GM23338 (cell line): Measurements from ENCODE around the gene ZSCAN4. TPM values are rescaled to one million over a fixed set of nuclear protein-coding genes. Genes with fewer than 3 reads are reported as not detected.
A peak's percentile ranks its signal among the peaks of the same experiment; 100 is the strongest.

Experiments
- ATAC-seq: fragments of 200-7000 bp; cut with Tn5 transposase; 3 replicates; pipeline ENCODE4 v1.9.1; 2020
- DNase-seq: peaks from one replicate; pipeline ENCODE4 v3.0.0-alpha.2; 2015; ENCODE audit warnings: low spot score
- H2AFZ ChIP-seq: fragments of 200-600 bp; sonication (generic); 2 replicates; pipeline ENCODE4 v1.8.0; 2016; ENCODE audit warnings: antibody characterized with exemption, mild to moderate bottlenecking, moderate library complexity
- H3F3A ChIP-seq: fragments of 200-600 bp; sonication (generic); replicated peaks from 2 replicates; pipeline ENCODE4 v1.8.0; 2017; ENCODE audit warnings: antibody characterized with exemption, mixed run types, low read depth
- H3K27ac ChIP-seq: fragments of 200-600 bp; sonication (generic); 2 replicates; pipeline ENCODE4 v1.6.1; 2016; ENCODE audit warnings: low read depth
- H3K27me3 ChIP-seq: fragments of 200-600 bp; sonication (generic); 2 replicates; pipeline ENCODE4 v1.8.0; 2016; ENCODE audit warnings: mild to moderate bottlenecking, mixed run types, moderate library complexity; ENCODE audit not compliant: insufficient read depth
- H3K36me3 ChIP-seq: fragments of 200-600 bp; sonication (generic); 2 replicates; pipeline ENCODE4 v1.8.0; 2016; ENCODE audit warnings: mild to moderate bottlenecking; ENCODE audit not compliant: insufficient read depth
- H3K4me1 ChIP-seq: fragments of 200-600 bp; sonication (generic); 2 replicates; pipeline ENCODE4 v1.8.0; 2016; ENCODE audit warnings: mild to moderate bottlenecking, moderate library complexity; ENCODE audit not compliant: insufficient read depth
- H3K4me2 ChIP-seq: fragments of 200-600 bp; sonication (generic); 2 replicates; pipeline ENCODE4 v1.7.1; 2017; ENCODE audit warnings: mixed run types
- H3K4me3 ChIP-seq: fragments of 200-600 bp; sonication (generic); 2 replicates; pipeline ENCODE4 v1.6.1; 2016; ENCODE audit warnings: mixed run types
- H3K79me2 ChIP-seq: fragments of 200-600 bp; sonication (generic); replicated peaks from 2 replicates; pipeline ENCODE4 v1.8.0; 2017; ENCODE audit warnings: mild to moderate bottlenecking; ENCODE audit not compliant: insufficient read depth
- H3K9me2 ChIP-seq: fragments of 200-600 bp; sonication (generic); 2 replicates; pipeline ENCODE4 v1.8.0; 2017; ENCODE audit not compliant: insufficient read depth
- H4K20me1 ChIP-seq: fragments of 200-600 bp; sonication (generic); replicated peaks from 2 replicates; pipeline ENCODE4 v1.8.0; 2017; ENCODE audit warnings: mild to moderate bottlenecking; ENCODE audit not compliant: insufficient read depth
- H3K27ac Mint-ChIP-seq: 2 replicates; pipeline ENCODE4 v1.8.0; 2020; ENCODE audit warnings: inconsistent platforms, mild to moderate bottlenecking, moderate library complexity, mixed read lengths
- H3K27me3 Mint-ChIP-seq: 3 replicates; pipeline ENCODE4 v1.8.0; 2022; ENCODE audit warnings: low read depth, mild to moderate bottlenecking, moderate library complexity, mixed read lengths, inconsistent platforms; ENCODE audit not compliant: insufficient read depth, poor library complexity
- H3K36me3 Mint-ChIP-seq: 3 replicates; pipeline ENCODE4 v1.8.0; 2021; ENCODE audit warnings: low read depth, mild to moderate bottlenecking, inconsistent platforms, moderate library complexity, mixed read lengths
- H3K4me1 Mint-ChIP-seq: 3 replicates; pipeline ENCODE4 v1.8.0; 2020; ENCODE audit warnings: mild to moderate bottlenecking, inconsistent platforms, mixed read lengths
- H3K4me3 Mint-ChIP-seq: 3 replicates; pipeline ENCODE4 v1.8.0; 2021; ENCODE audit warnings: moderate library complexity, mild to moderate bottlenecking, inconsistent platforms, mixed read lengths
- H3K9me3 Mint-ChIP-seq: 3 replicates; pipeline ENCODE4 v1.8.0; 2020; ENCODE audit warnings: moderate library complexity, mild to moderate bottlenecking, inconsistent platforms, mixed read lengths
- CREB1 ChIP-seq: fragments of 250-450 bp; sonication (Bioruptor Pico); IDR thresholded peaks from 2 replicates; pipeline ENCODE4 v1.5.0; 2020; ENCODE audit warnings: low read depth, mild to moderate bottlenecking, moderate library complexity
- EZH2 ChIP-seq: fragments of 200-600 bp; sonication (generic); IDR thresholded peaks from one replicate; pipeline ENCODE4 v1.8.0; 2017; ENCODE audit warnings: antibody characterized with exemption, mild to moderate bottlenecking, low read depth; ENCODE audit not compliant: unreplicated experiment
- EZH2phosphoT487 ChIP-seq: fragments of 200-600 bp; sonication (generic); IDR thresholded peaks from one replicate; pipeline ENCODE4 v1.8.1; 2018; ENCODE audit warnings: antibody characterized with exemption; ENCODE audit not compliant: unreplicated experiment
- JUNB ChIP-seq: IDR thresholded peaks from one replicate; pipeline ENCODE4 v1.6.1; 2016; ENCODE audit warnings: antibody characterized with exemption; ENCODE audit not compliant: unreplicated experiment
- NANOG ChIP-seq: IDR thresholded peaks from 2 replicates; pipeline ENCODE4 v1.6.1; 2016; ENCODE audit warnings: antibody characterized with exemption, borderline replicate concordance
- POLR2AphosphoS5 ChIP-seq: IDR thresholded peaks from 2 replicates; pipeline ENCODE4 v1.6.1; 2016; ENCODE audit warnings: antibody characterized with exemption, low read depth
- STAT1 ChIP-seq: IDR thresholded peaks from one replicate; pipeline ENCODE4 v1.6.1; 2016; ENCODE audit warnings: antibody characterized with exemption; ENCODE audit not compliant: unreplicated experiment
- ZNF114 ChIP-seq: fragments of 250-450 bp; sonication (Bioruptor Pico); IDR thresholded peaks from 2 replicates; pipeline ENCODE4 v1.5.0; 2020; ENCODE audit warnings: mild to moderate bottlenecking, moderate library complexity
- ZNF331 ChIP-seq: fragments of 250-450 bp; sonication (Bioruptor Pico); IDR thresholded peaks from 2 replicates; pipeline ENCODE4 v1.5.0; 2020; ENCODE audit warnings: low read depth, mild to moderate bottlenecking, moderate library complexity
- polyA plus RNA-seq: library from polyadenylated mRNA; unstranded; fragments of >200 nt; fragmentation: Nextera tagmentation; extraction: Ambion mirVana; gene quantifications from 2 replicates; pipeline ENCODE4 v1.2.1, GENCODE V29; 2016
- total RNA-seq: library from RNA; depleted of rRNA; stranded (reverse); fragments of >200 nt; shearing (Covaris generic); gene quantifications from 2 replicates; pipeline ENCODE4 v1.2.3, GENCODE V29; 2014
- TF ChIP-seq, protein P1 (sequence below): IDR thresholded peaks from 2 replicates; pipeline ENCODE4 v1.6.1; 2016; ENCODE audit warnings: antibody characterized with exemption
- TF ChIP-seq, protein P2 (sequence below), 2 experiments: fragments of 200-600 bp in 1 of 2; sonication (generic) in 1 of 2; conservative IDR thresholded peaks; 2 replicates each; pipeline versions ENCODE4 v1.5.1 to v1.6.1; 2016 to 2017; ENCODE audit warnings: antibody characterized with exemption in 2 of 2, low read depth in 2 of 2, mild to moderate bottlenecking in 2 of 2, moderate library complexity in 1 of 2
- TF ChIP-seq, protein P3 (sequence below): IDR thresholded peaks from one replicate; pipeline ENCODE4 v1.6.1; 2018; ENCODE audit warnings: antibody characterized with exemption; ENCODE audit not compliant: unreplicated experiment

ZSCAN4 gene
- total and polyA plus RNA-seq, 2 experiments from 2014 or later = not detected

DNA sequence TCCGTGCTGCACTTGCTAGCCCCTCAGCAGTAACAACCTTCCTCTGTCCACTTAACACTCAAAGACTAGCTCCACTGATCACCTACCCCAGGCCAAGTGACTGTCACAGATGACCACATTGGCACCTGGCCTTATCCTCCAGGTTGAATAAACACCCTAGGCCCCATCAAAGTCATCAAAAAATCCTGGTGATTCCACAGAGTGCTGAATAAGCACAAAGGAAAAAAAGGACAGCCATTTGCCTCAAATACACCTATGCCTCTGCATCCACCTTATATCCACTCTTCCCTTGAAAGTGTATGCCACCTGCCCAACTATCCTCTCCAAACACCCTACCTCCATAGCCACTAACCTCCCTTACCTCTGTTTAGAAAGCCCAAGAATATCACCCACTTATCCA is 37.6 kb downstream of the ZSCAN4 start:
- peaks cover 60% of the 10 kb centered on the region for H3K79me2 ChIP-seq

More for the DNA sequence above, 37.6 kb downstream of the ZSCAN4 start:
- peak overlapping the region; percentile 2; the same call in 1 of the 3 replicates for H3K4me3 Mint-ChIP-seq
- peaks cover 17% of the 10 kb centered on the region for H3K36me3 ChIP-seq
- peaks cover 38% of the 10 kb centered on the region for H3K4me1 Mint-ChIP-seq
- peaks cover 63% of the 10 kb centered on the region for H3K36me3 Mint-ChIP-seq
- H3K27ac ChIP-seq = no peak overlapping the region
- peaks cover 13% of the 10 kb centered on the region for H3K9me3 Mint-ChIP-seq
- H3K4me3 ChIP-seq = no peak overlapping the region
- no peaks in the 10 kb centered on the region for H3F3A ChIP-seq
- peaks cover 12% of the 10 kb centered on the region for H3K27me3 Mint-ChIP-seq
- H2AFZ ChIP-seq = no peak overlapping the region
- TF ChIP-seq, protein P1, sequence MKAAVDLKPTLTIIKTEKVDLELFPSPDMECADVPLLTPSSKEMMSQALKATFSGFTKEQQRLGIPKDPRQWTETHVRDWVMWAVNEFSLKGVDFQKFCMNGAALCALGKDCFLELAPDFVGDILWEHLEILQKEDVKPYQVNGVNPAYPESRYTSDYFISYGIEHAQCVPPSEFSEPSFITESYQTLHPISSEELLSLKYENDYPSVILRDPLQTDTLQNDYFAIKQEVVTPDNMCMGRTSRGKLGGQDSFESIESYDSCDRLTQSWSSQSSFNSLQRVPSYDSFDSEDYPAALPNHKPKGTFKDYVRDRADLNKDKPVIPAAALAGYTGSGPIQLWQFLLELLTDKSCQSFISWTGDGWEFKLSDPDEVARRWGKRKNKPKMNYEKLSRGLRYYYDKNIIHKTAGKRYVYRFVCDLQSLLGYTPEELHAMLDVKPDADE = no peak
- TF ChIP-seq JUNB = no peak
- no peak for TF ChIP-seq NANOG
- no peak for TF ChIP-seq ZNF114 (CRISPR knock-in tag)
- TF ChIP-seq CREB1 (CRISPR knock-in tag) = no peak
- TF ChIP-seq, protein P2, sequence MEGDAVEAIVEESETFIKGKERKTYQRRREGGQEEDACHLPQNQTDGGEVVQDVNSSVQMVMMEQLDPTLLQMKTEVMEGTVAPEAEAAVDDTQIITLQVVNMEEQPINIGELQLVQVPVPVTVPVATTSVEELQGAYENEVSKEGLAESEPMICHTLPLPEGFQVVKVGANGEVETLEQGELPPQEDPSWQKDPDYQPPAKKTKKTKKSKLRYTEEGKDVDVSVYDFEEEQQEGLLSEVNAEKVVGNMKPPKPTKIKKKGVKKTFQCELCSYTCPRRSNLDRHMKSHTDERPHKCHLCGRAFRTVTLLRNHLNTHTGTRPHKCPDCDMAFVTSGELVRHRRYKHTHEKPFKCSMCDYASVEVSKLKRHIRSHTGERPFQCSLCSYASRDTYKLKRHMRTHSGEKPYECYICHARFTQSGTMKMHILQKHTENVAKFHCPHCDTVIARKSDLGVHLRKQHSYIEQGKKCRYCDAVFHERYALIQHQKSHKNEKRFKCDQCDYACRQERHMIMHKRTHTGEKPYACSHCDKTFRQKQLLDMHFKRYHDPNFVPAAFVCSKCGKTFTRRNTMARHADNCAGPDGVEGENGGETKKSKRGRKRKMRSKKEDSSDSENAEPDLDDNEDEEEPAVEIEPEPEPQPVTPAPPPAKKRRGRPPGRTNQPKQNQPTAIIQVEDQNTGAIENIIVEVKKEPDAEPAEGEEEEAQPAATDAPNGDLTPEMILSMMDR (conservative IDR thresholded peaks at IDR 0.05; ENCODE audit: low read depth in 2 of 2) = no peak
- TF ChIP-seq, protein P3, sequence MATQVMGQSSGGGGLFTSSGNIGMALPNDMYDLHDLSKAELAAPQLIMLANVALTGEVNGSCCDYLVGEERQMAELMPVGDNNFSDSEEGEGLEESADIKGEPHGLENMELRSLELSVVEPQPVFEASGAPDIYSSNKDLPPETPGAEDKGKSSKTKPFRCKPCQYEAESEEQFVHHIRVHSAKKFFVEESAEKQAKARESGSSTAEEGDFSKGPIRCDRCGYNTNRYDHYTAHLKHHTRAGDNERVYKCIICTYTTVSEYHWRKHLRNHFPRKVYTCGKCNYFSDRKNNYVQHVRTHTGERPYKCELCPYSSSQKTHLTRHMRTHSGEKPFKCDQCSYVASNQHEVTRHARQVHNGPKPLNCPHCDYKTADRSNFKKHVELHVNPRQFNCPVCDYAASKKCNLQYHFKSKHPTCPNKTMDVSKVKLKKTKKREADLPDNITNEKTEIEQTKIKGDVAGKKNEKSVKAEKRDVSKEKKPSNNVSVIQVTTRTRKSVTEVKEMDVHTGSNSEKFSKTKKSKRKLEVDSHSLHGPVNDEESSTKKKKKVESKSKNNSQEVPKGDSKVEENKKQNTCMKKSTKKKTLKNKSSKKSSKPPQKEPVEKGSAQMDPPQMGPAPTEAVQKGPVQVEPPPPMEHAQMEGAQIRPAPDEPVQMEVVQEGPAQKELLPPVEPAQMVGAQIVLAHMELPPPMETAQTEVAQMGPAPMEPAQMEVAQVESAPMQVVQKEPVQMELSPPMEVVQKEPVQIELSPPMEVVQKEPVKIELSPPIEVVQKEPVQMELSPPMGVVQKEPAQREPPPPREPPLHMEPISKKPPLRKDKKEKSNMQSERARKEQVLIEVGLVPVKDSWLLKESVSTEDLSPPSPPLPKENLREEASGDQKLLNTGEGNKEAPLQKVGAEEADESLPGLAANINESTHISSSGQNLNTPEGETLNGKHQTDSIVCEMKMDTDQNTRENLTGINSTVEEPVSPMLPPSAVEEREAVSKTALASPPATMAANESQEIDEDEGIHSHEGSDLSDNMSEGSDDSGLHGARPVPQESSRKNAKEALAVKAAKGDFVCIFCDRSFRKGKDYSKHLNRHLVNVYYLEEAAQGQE = no peak
- TF ChIP-seq POLR2AphosphoS5 = no peak
- no peak for TF ChIP-seq EZH2phosphoT487
- no peak for TF ChIP-seq STAT1
- no peak for TF ChIP-seq ZNF331
- TF ChIP-seq EZH2 = no peak
- H3K4me2 ChIP-seq = 0 out of 2 replicates have a peak overlapping the region, but pooled peaks have one; percentile 20
- H3K4me1 ChIP-seq = peaks cover 22% of the 10 kb centered on the region
- DNase-seq = no peak
- no peaks in the 10 kb centered on the region for H3K27me3 ChIP-seq
- H3K27ac Mint-ChIP-seq = no peak overlapping the region
- H4K20me1 ChIP-seq = no peaks in the 10 kb centered on the region; the same call in 1 of the 2 replicates
- no peak for ATAC-seq
- no peaks in the 10 kb centered on the region for H3K9me2 ChIP-seq
